HG02970 (cell line): ENCODE data around the gene CCDC57.
"Not testable (repeated sequence)": the region's sequence is repeated elsewhere in the genome, so short reads cannot be mapped to it uniquely, and the experiment has no call there.

Experiments used
- ATAC-seq: cut with Tn5 transposase; IDR thresholded peaks from one replicate; pipeline ENCODE4 v1.9.1; 2021; ENCODE audit warnings: mild to moderate bottlenecking, moderate library complexity, moderate number of reproducible peaks; ENCODE audit not compliant: unreplicated experiment, low FRiP score

The CCDC57 gene, protein sequence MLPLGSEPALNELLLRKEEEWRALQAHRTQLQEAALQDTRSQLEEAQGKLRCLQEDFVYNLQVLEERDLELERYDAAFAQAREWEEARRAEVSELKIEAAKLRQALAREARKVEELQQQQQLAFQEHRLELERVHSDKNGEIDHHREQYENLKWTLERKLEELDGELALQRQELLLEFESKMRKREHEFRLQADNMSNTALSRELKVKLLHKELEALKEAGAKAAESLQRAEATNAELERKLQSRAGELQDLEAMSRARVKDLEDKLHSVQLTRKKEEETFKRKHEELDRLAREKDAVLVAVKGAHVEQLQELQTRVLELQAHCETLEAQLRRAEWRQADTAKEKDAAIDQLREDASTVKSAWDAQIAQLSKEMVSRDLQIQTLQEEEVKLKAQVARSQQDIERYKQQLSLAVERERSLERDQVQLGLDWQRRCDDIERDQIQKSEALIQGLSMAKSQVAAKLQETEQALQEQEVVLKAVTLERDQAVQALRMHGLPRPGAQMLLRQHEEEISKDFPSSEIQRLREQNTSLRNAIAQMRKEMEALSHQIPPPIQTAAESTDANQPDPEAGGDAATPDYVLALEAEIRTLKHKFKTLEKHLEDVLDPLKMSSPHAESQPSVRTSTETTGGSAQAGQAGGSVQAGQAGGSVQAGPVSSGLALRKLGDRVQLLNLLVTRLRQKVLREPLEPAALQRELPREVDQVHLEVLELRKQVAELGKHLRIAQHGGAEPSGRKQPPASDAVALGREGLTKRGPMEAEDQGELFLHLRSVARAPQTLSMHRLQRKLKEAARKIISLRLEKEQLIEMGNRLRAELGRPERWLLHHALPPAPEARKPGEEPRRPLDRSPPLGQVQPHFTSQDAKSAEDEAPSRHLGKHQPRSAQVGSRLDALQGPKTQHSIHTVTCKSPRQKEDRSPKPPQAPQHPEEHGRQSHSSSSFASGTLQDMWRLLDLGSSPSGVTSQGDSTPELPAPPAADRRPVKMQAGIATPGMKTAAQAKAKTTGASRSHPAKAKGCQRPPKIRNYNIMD

DNA sequence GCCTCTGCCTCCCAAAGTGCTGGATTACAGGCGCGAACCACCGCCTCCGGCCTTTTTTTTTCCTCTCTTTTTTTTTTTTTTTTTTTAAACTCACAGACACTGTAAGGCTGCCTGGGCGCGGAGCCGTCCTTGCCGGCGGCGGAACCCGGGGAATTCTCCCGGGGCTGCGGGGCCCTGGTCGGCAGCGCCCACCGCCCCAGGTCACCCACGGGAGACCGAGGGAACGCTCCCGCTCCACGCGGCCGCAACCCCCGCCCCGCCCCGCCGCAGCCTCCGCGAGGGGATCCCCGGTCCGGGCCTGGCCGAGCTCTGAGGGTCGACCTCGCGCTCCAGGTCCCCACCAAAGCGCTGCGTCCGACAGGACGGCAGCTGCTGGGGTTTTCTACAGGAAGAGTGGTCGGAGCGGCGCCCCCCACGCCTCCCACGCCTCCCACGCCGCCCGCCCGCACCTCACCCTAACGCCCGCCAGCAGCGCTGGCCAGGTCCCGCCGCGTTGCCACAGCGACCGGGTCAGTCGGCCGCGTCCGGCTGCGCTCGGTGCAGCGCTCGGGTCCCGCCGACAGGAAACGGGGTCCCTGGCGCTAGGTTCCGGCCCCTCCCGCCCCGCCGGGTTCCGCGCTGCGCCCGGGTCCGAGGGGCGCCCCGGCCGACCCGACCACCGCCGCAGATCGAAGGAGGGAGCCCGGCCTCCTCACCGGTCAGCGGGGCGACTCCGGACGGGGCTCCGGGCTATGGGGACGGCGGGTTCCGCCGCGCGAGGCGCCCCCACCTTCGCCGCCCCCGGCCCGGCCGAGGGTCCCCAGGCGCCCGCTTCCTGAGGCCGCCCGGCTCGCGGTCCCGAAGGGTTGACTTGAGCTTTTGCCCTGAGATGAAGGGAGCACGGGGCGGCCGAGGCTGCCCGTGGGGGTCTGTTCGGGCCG lies at the start of gene CCDC57:
CCDC57 (minus strand) TSS at position 512 of the 920 bp plus-strand sequence. CDS start 10,898 bp downstream, outside the sequence.
- ATAC-seq = peak; percentile 63

DNA sequence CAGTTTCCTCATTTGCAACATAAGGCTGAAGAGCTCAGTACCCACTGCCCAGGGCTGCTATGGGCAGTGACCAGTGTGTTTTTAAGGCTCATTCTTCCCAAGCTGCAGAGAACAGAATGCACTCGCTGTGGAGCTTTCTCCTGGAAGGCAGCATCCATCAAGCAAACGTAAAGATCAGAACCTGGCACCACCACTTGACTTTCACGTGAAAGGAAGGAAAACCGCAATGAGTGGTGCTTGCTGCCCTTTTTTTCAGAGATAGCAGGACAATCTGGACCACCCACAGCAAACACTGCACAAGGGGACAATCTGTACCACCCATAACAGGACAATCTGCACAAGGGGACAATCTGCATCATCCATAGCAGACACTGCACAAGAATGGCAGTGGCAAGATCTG lies 49.7 kb upstream of the CCDC57 start:
- ATAC-seq = no peak

DNA sequence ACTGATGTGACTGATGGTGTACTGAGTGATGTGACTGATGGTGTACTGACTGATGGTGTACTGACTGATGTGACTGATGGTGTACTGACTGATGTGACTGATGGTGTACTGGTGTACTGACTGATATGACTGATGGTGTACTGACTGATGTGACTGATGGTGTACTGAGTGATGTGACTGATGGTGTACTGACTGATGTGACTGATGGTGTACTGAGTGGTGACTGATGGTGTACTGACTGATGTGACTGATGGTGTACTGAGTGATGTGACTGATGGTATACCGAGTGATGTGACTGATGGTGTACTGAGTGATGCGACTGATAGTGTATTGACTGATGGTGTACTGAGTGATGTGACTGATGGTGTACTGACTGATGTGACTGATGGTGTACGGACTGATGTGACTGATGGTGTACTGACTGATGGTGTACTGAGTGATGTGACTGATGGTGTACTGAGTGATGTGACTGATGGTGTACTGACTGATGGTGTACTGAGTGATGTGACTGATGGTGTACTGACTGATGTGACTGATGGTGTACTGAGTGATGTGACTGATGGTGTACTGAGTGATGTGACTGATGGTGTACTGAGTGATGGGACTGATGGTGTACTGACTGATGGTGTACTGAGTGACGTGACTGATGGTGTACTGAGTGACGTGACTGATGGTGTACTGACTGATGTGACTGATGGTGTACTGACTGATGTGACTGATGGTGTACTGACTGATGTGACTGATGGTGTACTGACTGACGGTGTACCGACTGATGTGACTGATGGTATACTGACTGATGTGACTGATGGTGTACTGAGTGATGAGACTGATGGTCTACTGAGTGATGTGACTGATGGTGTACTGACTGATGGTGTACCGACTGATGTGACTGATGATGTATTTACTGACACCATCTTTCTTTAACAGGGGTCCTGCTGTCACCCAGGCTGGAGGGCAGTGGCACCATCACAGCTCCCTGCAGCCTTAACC lies 47.6 kb upstream of the CCDC57 start:
- ATAC-seq = not testable (repeated sequence)

DNA sequence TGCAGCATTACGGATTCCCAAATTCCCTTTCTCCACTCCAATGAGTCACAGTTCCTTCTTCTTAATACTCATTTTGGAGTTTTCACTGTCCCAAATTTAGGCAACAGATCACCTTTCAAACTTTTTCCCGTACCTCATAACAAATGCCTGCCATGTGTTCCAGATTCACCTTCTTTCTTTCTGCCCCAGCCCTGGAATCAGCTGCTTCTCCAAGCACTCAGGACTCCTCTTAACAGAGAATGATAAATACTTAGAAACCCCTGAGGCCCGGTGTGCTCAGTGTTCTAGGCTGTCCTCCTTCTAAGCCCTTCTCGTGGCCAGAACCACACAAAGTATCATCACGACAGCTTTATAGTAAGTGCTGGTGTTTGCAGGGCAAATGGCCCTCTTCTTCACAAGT lies 45.9 kb upstream of the CCDC57 start:
- ATAC-seq = no peak

DNA sequence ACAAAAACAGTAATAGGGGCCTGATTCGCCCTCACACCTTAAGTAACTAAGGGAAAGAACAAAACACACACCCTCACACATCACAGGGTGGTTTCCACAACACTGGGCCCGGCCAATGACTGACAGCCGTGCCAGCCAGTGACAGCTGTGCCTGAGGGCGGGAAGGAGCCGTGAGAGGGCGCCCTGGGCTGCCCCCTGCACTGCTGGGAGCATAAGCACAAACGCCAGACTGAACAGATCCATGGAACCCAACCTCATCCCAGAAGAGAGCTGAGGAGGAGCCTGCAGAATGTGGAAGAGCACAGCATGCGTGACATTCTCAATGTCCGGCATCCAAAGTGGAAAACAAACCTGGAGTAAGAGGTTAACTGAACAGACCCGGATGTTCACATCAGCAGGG lies 44.8 kb upstream of the CCDC57 start:
- ATAC-seq = no peak

DNA sequence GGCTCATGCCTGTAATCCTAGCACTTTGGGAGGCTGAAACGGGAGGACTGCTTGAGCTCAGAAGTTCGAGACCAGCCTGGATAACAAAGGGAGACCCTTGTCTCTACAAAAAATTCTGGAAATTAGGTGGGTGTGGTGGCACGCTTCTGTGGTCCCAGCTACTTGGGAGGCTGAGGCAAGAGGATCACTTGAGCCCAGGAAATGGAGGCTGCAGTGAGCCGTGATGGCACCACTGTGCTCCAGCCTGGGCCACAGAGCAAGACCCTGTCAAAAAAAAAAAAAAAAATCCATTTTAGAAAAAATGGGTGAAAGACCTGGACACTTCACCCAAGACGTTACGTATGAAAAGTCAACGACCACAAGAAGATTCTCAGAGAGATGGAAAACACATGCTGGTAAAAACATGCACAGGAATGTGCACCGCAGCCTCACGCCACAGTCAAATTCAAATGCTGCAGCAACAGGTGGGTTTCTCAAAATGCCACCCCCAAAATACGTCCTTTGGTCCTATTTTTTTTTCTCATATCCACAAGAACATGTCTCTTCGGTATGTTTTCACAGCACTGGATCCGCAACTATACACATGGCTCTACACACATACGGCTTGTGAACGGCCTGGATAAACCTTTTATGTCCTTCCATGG lies 43.7 kb upstream of the CCDC57 start:
- ATAC-seq = no peak

DNA sequence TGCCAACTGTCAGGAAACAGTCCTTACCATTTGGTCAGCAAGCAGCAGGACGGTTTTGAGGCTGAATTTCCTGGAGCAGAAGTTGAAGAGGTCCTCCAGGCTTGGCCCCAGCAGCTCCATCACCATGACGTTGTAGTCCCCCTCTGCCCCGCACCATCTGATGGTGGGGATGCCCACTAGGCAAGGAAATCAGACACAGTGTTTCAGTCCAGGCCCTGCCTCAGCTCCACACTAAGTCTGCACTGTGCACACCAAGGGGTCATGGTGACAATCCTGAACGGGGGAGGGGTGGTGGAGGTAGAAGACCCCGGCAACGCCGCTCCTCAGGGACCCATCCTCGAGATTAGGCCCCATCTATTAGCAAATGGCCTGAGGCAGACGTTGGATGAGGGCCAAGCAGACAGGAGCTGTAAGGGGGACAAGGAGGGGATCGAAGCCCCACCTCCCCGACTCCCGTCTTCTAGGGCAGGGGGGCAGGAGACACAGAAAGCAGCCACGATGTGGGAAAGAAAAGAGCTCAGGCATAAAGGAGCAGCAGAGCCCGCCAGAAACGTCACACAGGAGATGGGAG lies 42.8 kb upstream of the CCDC57 start:
- ATAC-seq = no peak

DNA sequence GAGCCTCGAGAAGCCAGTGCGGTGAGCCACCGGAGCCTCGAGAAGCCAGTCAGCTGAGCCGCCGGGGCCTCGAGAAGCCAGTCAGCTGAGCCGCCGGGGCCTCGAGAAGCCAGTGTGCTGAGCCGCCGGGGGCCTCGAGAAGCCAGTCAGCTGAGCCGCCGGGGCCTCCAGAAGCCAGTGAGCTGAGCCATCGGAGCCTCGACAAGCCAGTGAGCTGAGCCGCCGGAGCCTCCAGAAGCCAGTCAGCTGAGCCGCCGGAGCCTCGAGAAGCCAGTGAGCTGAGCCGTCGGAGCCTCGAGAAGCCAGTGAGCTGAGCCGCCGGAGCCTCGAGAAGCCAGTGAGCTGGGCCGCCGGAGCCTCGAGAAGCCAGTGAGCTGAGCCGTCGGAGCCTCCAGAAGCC lies 42.1 kb upstream of the CCDC57 start:
- not testable (repeated sequence) for ATAC-seq

DNA sequence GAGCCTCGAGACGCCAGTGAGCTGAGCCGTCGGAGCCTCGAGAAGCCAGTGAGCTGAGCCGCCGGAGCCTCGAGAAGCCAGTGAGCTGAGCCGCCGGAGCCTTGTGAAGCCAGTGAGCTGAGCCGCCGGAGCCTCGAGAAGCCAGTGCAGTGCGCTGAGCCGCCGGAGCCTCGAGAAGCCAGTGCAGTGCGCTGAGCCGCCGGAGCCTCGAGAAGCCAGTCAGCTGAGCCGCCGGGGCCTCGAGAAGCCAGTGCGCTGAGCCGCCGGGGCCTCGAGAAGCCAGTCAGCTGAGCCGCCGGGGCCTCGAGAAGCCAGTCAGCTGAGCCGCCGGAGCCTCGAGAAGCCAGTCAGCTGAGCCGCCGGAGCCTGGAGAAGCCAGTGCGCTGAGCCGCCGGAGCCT lies 41.5 kb upstream of the CCDC57 start:
- not testable (repeated sequence) for ATAC-seq

DNA sequence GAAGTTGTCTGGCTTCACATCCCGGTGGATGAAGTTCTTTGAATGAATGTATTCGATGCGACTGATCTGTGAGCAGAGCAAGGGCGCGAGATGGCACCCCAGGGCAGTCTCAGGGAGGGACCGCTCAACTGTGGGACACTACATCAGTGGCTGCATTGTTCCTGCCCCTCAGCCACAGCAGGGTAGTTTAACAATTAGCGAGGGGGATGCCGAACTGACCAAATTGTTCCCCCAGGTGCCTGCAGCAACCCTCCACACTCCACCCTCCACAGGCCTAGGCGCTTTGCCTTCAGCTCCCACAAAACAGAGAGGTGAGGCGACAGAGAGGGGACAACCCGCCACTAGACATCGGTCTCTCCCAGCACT lies 40.5 kb upstream of the CCDC57 start:
- ATAC-seq = no peak

DNA sequence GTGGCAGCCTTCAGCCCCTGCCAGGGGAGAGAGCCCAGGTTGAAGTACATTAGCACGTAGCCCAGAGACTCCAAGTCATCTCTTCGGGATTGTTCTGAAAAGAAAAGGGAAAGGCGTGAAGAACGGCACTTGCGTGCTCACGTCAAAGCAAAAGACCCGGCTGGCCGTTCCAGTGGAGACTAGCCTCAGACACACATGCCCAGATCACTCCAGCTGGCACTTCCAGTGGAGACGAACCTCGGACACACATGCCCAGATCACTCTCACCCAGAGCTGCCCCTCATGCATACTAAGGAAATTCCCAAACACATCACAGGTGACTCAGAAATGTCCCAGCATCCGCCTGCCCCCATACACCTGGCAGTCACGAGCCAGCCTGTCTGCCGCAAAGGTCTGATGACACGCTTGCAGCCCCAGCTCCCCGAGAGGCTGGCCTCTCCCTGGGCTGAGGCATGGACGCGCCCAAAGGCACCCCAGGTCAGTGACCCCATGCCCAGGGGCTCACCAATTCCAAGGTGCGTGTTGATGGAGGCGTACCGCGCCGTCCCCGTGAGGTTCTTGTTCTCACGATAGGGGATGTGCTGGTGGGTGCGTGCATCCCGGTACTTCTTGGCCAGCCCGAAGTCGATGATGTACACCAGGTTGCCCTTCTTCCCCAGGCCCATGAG lies 40.0 kb upstream of the CCDC57 start:
- no peak for ATAC-seq

DNA sequence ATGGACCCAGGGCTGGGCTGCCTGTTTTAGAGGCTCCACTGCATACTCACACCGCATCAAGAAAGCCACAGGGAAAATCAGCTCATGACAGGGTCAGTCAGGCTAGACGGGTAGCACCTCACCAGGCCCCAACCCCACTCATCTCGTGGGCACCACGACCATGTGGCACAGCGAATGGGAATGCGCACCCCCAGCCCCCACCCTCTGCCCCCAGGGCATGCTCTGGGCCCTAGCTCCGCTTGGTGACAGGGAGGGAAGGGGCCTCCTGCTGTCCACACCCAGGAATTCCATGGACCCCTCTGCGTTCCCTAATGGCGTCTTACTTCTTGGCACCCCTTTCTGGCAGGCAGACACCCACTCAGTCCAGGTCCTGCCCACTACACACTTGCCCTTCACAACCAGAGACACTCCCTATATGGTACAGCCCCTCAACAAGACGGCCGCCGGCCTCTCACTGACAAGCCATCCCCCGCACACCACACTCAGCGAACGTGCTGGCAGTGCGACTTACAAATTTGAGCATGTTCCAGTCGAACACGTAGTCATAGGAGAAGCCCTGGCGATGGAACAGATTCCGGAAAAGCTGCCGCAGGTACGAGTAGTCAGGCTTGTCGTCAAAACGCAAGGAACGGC lies 38.3 kb upstream of the CCDC57 start:
- no peak for ATAC-seq

DNA sequence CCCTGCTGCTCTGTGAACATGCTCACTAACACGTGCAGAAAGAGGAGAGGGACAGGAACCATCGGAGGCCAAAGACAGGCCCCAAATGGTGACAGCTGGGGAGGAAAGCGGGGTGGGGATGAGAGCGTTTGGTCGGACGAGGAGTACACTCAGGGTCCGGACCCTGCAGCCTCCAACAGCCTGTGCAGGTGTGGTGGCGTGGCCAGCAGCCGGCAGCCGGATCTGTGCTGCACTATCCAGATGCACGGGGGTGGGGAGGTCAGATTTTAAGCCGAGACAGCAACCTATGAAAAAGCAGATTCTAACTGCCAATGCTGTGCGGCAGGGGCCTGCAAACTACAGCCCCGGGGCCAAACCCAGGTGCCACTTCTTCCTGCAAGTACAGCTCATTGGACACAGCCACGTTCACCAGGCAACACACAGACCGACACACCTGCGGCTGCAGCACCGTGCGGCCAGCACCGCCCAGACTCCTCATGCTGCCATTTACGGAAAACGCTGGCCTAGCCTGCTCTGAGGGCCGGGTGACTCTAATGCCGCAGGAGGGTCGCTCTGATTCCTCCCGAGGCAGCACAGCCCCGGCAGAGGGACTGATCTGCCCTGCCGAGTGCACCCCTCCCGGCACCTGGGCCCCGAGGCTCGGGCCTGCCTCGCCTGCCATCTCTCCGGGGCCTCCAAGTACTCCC lies 37.4 kb upstream of the CCDC57 start:
- no peak for ATAC-seq

DNA sequence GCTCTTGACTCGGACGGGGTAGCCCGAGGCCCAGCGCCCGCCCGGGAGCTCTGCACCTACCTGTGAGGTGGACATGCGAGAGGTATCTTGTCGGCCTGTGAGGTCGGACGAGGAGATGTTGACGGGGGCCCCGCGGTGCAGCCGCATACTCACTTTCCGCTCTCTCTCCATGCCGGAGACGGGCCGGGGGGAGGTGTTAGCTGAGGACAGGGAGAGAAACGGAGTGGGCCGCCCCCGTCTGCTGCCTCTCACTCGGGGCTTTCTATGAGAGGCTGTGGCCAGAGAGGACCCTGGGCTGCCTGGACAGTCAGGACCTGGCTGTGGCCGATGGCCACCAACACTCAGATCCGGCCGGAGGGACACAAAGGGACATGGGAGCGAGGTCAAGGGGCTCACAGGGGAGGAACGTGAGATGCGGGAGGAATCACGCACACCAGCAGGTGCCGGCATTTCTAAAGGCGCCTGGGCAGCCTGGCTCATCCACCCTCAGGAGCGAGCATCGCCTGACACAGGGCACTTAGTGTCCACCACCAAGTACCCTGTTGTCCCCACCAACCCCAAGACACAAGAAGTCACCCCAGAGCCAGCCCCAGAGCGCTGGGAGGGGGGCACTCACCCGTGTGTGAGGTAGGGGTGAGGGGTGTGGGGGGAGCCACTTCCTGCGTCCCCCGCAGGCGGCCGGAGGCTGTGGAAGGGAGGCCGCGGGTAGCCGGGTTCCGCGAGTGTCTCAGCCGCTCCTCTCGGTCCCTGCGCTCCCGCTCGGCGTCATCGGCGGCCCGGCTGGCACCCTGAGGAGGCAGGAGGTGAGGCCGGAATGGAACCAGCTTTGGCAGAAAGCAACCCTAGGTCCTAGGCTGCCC lies 36.4 kb upstream of the CCDC57 start:
- no peak for ATAC-seq

DNA sequence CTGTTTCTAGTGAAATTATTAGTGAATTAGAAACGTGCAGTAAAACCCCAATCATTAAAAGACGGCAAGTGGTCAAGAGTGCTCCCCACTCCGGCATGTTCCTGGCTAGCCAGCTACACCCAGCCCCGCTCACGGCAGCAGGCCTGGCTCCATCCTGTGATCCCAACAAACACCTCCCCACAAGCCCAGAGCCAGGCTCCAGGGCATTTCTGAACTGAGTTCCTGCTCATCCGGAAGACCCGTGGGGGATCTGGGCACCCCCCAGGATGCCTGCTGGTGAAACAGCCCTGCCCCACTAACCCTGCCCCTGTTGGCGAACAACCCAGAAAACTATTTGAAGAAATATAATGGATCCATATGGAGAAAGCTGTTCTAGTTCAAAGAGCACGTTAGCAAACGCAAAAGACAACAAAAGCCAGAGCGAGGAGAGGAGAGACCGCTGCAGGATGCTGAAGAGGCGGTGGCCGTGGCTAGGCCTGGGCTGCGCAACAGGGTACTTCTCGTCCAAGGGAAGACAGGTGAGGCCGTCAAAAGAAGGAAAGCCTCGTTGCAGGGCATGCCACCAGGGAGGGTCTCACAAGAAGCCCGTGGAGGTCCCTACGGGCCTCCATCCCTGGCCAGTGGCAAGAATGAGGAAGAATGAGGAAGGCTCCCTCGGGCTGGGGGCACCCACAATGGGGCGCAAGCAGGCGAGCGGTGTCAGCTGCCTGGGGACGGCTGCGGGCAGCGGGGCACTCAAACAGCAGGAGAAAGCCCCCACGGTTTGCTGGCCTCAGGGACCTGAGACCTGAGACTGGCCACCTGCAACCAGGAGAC lies 35.4 kb upstream of the CCDC57 start:
- no peak for ATAC-seq
